Motor neuron (in vitro differentiated cells): ENCODE measurements around the gene STOML2. TPM values are rescaled to one million over a fixed set of nuclear protein-coding genes. Genes with fewer than 3 reads are reported as not detected.

Source experiments
- ATAC-seq, 8 experiments: fragments of 200-7000 bp; cut with Tn5 transposase; replicated peaks in 6 of 8; 2 replicates each; pipeline ENCODE4 v1.8.0; 2021; ENCODE audit warnings: mild to moderate bottlenecking in 8 of 8, moderate library complexity in 8 of 8
- H3K27ac ChIP-seq, 2 donors: fragments of 250-450 bp; sonication (Bioruptor Pico); 2 replicates each; pipeline ENCODE4 v1.9.0; 2021; ENCODE audit warnings: antibody characterized with exemption in 2 of 2, mild to moderate bottlenecking in 2 of 2, moderate library complexity in 1 of 2
- H3K4me1 ChIP-seq, 2 donors: fragments of 250-450 bp; sonication (Bioruptor Pico); replicated peaks in 1 of 2; 2 replicates each; pipeline ENCODE4 v1.6.1; 2021; ENCODE audit warnings: antibody characterized with exemption in 2 of 2, mild to moderate bottlenecking in 2 of 2, moderate library complexity in 1 of 2
- H3K4me3 ChIP-seq, 5 donors: fragments of 250-450 bp; sonication (Bioruptor Pico); 2 replicates each; pipeline ENCODE4 v1.9.0; 2021; ENCODE audit warnings: antibody characterized with exemption in 5 of 5, mild to moderate bottlenecking in 5 of 5, moderate library complexity in 4 of 5
- WGBS, 10 experiments: fragments of 450-650 bp; shearing (Covaris generic); methylation state at CpG; one replicate each; pipeline ENCODE4 v1.0.0; 2022; 5-methylcytosine and 5-hydroxymethylcytosine counted together
- in situ Hi-C, 9 experiments: fragments of 400-800 bp; cut with MboI; loops; one replicate each; pipeline ENCODE4 v1.15.0; 2021; ENCODE audit warnings: low sequenced_read_pairs in 9 of 9, low pct_unique_long_range_greater_than_20kb in 2 of 9; ENCODE audit not compliant: unreplicated experiment in 9 of 9
- total RNA-seq, 8 experiments: library from RNA; unstranded; fragments of 300-600 nt; gene quantifications; 2 replicates each; pipeline versions ENCODE4 v1.2.3 to v1.2.4, GENCODE V29; 2022

Gene STOML2
- total RNA-seq, 8 experiments from 2014 or later = 87.2 to 178 (median 125) TPM

- peak overlapping the region; percentile 90 to 92 for H3K27ac ChIP-seq
- H3K4me3 ChIP-seq = peak overlapping the region; percentile 47 to 72 (median 53)
- H3K4me1 ChIP-seq = peaks cover 20 to 25% of the 10 kb centered on the region in 2 donors
- in situ Hi-C loops = loop anchor here in 4 of 9 experiments (10.0 to 25.0 kb wide), 4 partner anchors 140 to 372 kb away; partner anchors contain the start of gene RUSC2 (in 3 of the 4)
- WGBS, 10 experiments = 0 to 50% methylated on average over 2 of the region's 12 CpGs; no CpG with 5 or more reads in 8 of the 10 experiments
- peak in 1 of 8 experiments; percentile 0 for ATAC-seq
Measured at GRCh38 chr9:35114840-35115628, 12.1 kb upstream of the STOML2 start.

GRCh38 chr9:35114113-35114839 is 11.3 kb upstream of the STOML2 start:
- Histone ChIP-seq H3K4me1 (peaks cover 20 to 25% of the 10 kb centered on the region in 2 donors), H3K4me3 (peak overlapping the region; percentile 47 to 72 (median 53)), H3K27ac (peak overlapping the region; percentile 90 to 92)
- in situ Hi-C loops = loop anchor here in 4 of 9 experiments (10.0 to 25.0 kb wide), 4 partner anchors 141 to 373 kb away; partner anchors contain the start of gene RUSC2 (in 3 of the 4)
- 0 to 4% (median 0%) methylated on average over 1 to 4 of the region's 5 CpGs; no CpG with 5 or more reads in 7 of the 10 experiments for WGBS, 10 experiments
- peak; percentile 37 to 65 (median 55) for ATAC-seq

GRCh38 chr9:35112257-35113020 is 9.5 kb upstream of the STOML2 start:
- Histone ChIP-seq H3K27ac (peak overlapping the region in 1 of 2 donors; percentile 59), H3K4me3 (peak overlapping the region in 2 of 5 donors; percentile 26 to 83), H3K4me1 (peaks cover 20 to 25% of the 10 kb centered on the region in 2 donors)
- 0 to 100% (median 79%) methylated on average over 1 to 2 of the region's 3 CpGs; no CpG with 5 or more reads in 2 of the 10 experiments for WGBS, 10 experiments
- ATAC-seq = no peak
- in situ Hi-C loops = loop anchor here in 4 of 9 experiments (10.0 to 25.0 kb wide), 4 partner anchors 142 to 375 kb away; partner anchors contain the start of gene RUSC2 (in 3 of the 4)

- 0 to 7% (median 0%) methylated on average over 1 to 3 of the region's 57 CpGs; no CpG with 5 or more reads in 4 of the 10 experiments for WGBS, 10 experiments
- in situ Hi-C loops = loop anchor here in 4 of 9 experiments (10.0 to 25.0 kb wide), 4 partner anchors 144 to 376 kb away; partner anchors contain the start of gene RUSC2 (in 3 of the 4)
- peaks cover 20 to 22% of the 10 kb centered on the region in 2 donors for H3K4me1 ChIP-seq
- ATAC-seq = peak; percentile 40 to 62 (median 54)
- H3K4me3 ChIP-seq = peak overlapping the region; percentile 49 to 83 (median 66)
- H3K27ac ChIP-seq = peak overlapping the region; percentile 2 to 59
Measured at GRCh38 chr9:35111001-35111933, 8.3 kb upstream of the STOML2 start.

GRCh38 chr9:35110327-35110761 is 7.4 kb upstream of the STOML2 start:
- H3K4me3 ChIP-seq = peak overlapping the region in 3 of 5 donors; percentile 66 to 83 (median 71)
- ATAC-seq = no peak
- in situ Hi-C loops = loop anchor here in 4 of 9 experiments (10.0 to 25.0 kb wide), 4 partner anchors 144 to 377 kb away; partner anchors contain the start of gene RUSC2 (in 3 of the 4)
- peaks cover 20 to 22% of the 10 kb centered on the region in 2 donors for H3K4me1 ChIP-seq
- 0 to 90% (median 73%) methylated on average over 1 to 2 of the region's 3 CpGs; no CpG with 5 or more reads in 7 of the 10 experiments for WGBS, 10 experiments
- H3K27ac ChIP-seq = no peak overlapping the region

DNA sequence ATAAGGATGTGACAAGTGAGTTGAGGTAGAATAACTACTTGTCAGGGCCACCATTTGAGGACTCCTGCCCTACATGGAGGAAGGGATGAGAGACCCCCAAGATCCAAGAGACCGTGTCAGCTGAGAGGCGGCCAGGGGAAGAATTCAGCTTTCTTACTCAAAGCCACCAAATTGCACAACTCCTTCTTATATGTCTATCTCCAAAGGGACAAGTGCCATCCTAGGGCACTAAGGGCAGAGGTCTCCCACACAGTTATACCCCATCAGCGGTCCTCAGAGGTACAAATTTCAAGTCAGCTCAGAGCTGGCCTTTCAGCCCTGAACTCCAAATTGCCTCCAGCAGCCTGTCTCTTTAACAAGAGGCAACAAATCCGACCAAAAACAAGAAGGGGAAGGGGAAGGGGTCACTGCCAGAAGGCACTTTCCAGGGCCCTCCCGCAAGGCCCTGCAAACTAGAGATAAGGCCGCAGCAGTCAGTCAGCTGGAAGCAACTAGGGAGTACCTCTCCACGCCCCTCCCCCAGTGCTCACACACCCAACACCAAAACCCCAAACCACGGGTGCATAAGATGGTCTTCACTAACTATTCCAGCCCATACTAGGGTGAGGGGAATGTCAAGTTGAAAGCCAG is 6.1 kb upstream of the STOML2 start:
- H3K27ac ChIP-seq = no peak overlapping the region
- no peak for ATAC-seq
- H3K4me1 ChIP-seq = peaks cover 25 to 29% of the 10 kb centered on the region in 2 donors
- WGBS, 10 experiments = 40 to 100% (median 89%) methylated on average over 1 to 7 of the region's 8 CpGs; no CpG with 5 or more reads in 2 of the 10 experiments
- in situ Hi-C loops = loop anchor here in 4 of 9 experiments (25.0 kb wide), 3 partner anchors 153 to 378 kb away; partner anchors contain the start of gene RUSC2 (in 3 of the 4)
- H3K4me3 ChIP-seq = no peak overlapping the region

- Histone ChIP-seq H3K27ac (no peak overlapping the region), H3K4me3 (no peak overlapping the region), H3K4me1 (peaks cover 27 to 32% of the 10 kb centered on the region in 2 donors)
- WGBS, 10 experiments = 93 to 96% methylated on average over 3 to 6 of the region's 6 CpGs; no CpG with 5 or more reads in 8 of the 10 experiments
- in situ Hi-C loops = loop anchor here in 4 of 9 experiments (25.0 kb wide), 3 partner anchors 154 to 379 kb away; partner anchors contain the start of gene RUSC2 (in 3 of the 4)
- no peak for ATAC-seq
Measured at GRCh38 chr9:35108461-35108860, 5.5 kb upstream of the STOML2 start.

- WGBS, 10 experiments = 60 to 100% (median 87%) methylated on average over 1 to 3 of the region's 18 CpGs; no CpG with 5 or more reads in 6 of the 10 experiments
- Histone ChIP-seq H3K4me1 (peaks cover 20 to 24% of the 10 kb centered on the region in 2 donors), H3K4me3 (no peak overlapping the region), H3K27ac (no peak overlapping the region)
- in situ Hi-C loops = loop anchor here in 4 of 9 experiments (25.0 kb wide), 3 partner anchors 155 to 380 kb away; partner anchors contain the start of gene RUSC2 (in 3 of the 4)
- ATAC-seq = no peak
Measured at GRCh38 chr9:35107297-35108290, 4.7 kb upstream of the STOML2 start.

DNA sequence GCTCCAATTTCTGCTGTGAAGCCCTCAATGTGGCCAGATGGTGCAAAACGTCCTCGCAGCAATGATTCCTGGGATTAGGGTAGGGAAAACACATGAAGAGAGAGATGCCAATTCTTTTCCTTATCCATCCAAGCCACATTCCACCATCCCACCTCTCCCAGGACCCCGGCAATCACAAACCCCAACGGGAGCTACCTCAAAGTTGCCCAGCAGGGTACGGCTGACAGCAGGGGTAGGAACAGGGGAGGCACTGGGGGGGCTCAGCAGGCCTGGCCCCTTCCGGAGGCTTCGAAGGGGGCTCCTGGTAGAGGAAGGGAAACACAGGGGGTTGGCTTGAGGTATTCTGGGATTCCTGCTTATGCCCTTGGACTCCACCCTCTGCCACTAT is 3.4 kb upstream of the STOML2 start:
- H3K4me3 ChIP-seq = no peak overlapping the region
- peaks cover 23 to 24% of the 10 kb centered on the region in 2 donors for H3K4me1 ChIP-seq
- no peak overlapping the region for H3K27ac ChIP-seq
- no peak for ATAC-seq
- in situ Hi-C loops = loop anchor here in 4 of 9 experiments (25.0 kb wide), 3 partner anchors 156 to 381 kb away; partner anchors contain the start of gene RUSC2 (in 3 of the 4)
- 60 to 100% (median 84%) methylated on average over 1 to 5 of the region's 7 CpGs; no CpG with 5 or more reads in 4 of the 10 experiments for WGBS, 10 experiments
